Hematopoietic multipotent progenitor cell treated with erythropoietin and hydrocortisone succinate and interleukin-3 and kit ligand, for 4 days (in vitro differentiated cells): Measurements from ENCODE around the gene CACNG7.
"Not testable (repeated sequence)": the region's sequence is repeated elsewhere in the genome, so short reads cannot be mapped to it uniquely, and the experiment has no call there.

Experiments
- DNase-seq: peaks from one replicate; pipeline ENCODE4 v3.0.0-alpha.2; 2015

The CACNG7 gene, protein sequence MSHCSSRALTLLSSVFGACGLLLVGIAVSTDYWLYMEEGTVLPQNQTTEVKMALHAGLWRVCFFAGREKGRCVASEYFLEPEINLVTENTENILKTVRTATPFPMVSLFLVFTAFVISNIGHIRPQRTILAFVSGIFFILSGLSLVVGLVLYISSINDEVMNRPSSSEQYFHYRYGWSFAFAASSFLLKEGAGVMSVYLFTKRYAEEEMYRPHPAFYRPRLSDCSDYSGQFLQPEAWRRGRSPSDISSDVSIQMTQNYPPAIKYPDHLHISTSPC

DNA sequence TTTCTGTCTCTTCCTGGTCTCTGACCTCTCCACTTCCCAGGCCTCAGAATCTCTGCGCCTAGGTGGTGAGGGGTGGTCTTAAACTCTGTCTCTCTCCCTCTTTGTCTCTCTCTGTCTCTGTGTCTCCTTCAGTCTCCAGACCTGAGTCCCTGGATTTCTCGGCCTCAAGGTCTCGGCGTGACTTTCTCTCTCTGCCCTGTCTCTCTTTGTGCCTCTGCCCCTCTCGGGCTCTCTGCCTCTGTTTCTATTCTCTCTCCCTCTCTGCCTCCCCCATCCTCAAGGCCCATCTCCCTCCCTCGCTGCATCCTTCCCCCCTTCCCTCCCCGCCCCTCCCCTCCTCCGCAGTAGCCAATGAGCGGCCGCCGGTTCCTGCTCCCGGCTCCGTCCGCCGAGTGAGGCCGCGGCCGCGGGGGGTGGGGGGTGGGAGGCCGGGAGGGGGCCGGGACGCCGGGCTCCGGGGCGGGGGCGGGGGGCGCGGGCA, at the start of gene CACNG7:
CACNG7 (plus strand) TSS at position 344 of the 481 bp plus-strand sequence. CDS start 3,554 bp downstream, outside the sequence.
- no peak for DNase-seq

DNA sequence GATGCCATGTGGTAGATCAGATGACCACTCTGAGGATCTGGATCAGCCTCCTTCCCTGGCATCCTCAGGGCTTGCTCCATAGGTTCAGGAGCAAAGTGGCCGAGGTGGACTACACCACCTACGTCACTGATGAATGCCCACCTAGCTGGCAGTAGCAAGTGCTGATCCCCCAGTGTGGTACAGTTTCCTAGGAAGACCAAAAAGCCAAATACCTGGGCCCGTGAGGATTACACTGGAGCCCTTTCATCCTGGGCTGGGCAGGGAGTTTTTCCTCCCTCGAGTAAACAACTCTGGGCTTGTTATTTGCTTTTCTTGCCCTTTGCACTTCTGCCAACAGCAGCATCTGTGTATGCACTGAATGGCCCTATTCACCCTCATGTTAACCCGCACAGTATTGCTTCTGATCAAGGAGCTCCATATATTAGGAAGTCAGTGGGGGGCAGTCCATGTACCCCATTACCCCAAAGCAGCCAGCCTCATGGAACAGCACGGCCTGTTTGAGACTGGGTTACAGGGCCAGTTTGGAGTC, 44.7 kb upstream of the CACNG7 start:
- DNase-seq: no peak

DNA sequence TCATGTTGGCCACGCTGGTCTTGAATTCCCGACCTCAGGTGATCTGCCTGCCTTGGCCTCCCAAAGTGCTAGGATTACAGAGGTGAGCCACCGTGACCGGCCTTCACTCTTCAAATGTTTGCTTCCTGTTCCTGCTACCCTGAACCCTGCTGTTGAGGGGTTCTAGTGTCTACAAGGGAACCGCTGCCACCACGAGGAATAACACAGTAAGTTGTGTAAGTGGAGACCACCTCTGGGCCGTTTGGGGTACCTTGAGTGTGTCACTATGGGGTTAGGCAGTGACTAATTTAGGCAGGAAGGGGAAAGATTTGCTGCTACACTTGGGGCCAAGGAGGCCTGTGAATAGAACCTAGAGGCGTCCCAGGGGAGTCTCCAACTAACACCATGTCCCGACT, 43.6 kb upstream of the CACNG7 start:
- peak; percentile 27 for DNase-seq

DNA sequence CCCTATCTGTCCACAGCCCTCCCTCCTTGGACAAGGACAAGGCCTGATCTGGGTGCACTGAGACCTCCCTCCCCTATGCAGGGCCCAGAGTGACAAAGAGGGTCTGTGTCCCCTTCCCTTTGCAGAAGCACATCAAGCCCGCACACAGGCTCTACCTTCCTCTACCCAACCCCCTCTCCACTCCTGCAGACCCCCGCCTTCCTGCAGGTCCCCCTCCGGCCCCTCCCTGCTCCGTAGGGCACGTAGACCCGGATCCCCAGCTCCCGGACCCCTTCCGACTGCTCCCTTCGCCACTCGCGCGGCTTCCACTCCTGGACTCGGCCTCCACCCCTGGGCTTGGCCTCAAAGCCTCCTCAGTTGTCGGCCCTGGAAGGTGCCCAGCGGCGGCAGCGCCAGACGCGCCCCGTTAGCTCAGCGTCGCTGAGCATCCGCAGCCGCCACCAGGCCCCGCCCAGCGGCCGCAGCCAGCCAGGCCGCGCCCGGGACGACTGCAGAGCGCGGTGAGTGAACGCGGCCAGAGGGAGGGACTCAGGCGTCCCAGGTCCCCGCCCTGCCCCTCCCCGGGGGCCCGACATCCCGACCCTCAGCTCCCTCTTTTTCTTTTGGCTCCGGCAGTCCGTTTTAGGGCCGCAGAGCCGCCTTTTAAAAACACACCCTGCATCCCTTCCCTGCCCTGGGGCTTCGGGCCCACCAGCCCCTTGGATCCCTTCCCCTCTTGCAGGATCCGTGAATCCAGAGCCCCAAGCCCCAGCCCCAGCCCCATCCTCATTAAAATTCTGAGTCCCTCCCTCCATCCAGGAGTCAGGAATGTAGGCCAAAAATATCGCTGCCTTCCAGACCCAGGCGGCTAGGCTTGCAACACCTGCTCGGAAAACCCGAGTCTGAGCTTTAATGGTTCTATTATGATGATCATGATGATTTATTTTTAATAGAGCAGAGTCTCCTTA, 42.9 kb upstream of the CACNG7 start:
- DNase-seq: peak; percentile 81

DNA sequence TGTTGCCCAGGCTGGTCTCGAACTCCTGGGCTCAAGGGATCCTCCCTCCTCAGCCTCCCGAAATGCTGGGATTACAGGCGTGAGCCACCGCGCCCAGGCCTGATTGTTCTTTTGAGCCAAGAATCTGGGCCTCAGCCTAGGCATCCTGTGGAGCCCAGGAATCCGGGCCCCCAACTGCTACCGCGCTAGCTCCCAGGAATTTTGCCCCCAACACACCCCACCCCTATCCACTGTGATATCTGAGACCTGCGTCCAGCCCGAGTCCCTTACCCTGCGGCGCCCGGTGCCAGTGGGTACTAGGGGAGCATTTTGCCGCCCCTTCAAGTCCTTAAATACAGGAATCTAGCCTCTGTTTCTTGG, 42.2 kb upstream of the CACNG7 start:
- no peak for DNase-seq

DNA sequence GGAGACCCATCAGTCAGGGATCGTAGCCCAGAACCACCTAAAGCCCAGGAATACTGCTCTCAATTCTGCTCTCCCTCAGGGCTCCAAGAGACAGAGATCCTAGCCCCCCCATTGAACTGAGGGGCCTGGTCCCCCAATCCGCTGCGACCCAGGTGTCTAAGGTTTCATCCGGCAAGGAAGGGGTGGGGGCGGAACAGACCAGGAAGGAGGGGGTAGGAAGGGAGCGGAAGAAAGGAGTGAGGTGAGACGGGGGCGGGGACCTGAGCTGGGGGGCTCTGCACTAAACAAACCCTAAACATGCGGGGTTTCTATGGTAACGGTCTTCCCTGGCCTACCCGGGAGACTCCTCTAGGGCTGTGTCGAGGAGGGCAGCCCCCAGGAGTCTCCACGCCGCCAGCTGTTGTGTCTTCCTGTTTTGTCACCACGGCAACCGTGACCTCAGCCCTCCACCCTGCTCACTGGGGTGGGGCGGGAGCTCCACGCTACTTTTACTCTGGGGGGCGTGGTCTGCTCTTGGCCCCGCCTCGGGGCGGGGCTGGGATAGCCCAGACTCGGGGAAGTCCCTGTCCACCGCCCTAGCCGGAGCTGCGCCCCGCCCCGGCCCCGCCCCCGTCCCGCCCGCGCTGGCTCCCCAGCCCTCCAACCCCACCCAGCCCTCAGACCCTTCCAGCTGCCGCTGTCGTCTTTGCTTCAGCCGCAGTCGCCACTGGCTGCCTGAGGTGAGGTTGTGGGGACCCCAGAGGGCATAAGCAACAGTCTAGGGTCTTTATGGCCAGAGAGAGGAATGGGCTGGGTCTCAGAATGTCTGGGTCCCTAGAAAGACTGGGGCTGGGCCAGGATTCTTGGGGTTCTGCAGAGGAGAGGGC, 41.6 kb upstream of the CACNG7 start, which contains the start of gene MYADM:
MYADM (plus strand) TSS at position 659 of the 866 bp plus-strand sequence. CDS start 5,647 bp downstream, outside the sequence.
- peak; percentile 99 for DNase-seq

DNA sequence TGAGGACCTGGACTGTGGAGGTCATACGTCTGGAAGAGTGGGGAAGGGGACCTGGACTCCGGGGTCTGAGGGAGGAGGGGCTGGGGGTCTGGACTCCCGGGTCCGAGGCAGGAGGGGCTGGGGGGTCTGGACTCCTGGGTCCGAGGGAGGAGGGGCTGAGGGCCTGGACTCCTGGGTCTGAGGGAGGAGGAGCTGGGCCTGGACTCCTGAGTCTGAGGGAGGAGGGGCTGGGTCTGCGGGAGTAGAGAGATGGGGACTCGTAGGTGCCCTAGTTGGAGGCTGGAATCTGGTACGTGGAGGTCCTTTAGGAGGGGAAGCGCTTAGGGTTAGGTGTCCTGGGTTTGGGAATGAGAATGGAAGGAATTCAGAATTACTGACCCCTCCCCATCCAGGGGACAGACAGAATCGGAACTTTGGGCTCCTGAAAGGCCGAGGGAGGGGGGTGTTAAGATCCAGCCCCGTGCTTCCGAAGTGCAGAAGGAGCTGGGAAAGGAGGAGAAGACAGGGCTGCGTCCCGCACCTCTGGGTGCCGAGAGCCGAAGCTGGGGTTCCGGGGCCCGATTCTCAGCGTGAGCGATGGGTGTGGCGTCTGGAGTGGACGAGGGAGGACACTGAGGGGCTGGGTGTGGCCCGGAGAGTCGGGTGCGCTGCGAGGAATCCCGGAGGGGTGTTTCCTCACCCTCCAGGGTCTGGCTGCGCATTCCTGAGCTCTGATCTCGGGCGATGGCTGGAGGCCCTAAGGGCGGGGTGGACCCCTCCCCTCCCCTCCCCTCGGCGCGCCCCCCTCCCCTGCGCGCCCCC, 40.8 kb upstream of the CACNG7 start:
- DNase-seq: peak; percentile 56

DNA sequence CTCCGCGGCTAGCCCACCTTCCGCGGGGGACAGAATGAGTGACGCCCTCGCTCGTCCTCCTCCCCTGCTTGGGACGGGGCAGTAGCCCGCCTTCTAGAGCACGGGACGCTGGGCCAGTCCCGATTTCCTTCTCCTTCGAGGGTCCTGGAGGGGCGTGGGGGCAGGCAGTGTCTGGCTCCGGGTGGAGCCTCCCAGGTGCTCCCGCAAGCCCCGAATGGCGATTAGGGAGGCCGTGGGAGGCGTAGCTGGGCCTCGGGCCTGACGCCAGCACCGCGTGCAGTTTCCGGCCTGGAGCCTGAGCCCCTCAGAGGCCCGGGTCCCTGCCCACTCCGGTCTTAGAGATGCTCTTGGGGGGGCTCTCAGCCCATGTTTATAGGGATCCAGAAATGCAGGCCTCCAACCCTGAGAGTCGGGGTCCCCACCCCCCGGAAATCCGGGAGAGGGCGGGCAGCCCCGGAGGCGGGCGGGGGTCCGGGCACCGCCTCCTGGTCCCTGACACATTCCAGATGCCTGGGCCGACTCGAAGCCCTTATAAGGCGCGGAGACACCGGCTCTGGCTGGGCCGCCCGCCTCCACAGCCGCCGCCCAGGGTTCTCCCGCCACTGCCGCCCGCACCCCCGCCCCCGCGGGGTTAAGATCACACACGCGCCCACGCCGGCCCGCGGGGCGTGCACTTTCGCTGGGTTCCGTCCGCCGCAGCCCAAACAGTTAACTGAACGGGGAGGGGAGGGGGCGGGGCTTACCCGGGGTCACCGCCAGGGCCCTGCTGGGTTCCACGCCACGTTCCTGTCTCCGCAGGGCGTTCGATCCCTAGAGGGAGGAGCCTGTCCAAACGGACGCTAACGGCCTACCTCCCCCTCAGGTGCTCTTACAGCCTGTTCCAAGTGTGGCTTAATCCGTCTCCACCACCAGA, 39.9 kb upstream of the CACNG7 start:
- peak; percentile 96 for DNase-seq

DNA sequence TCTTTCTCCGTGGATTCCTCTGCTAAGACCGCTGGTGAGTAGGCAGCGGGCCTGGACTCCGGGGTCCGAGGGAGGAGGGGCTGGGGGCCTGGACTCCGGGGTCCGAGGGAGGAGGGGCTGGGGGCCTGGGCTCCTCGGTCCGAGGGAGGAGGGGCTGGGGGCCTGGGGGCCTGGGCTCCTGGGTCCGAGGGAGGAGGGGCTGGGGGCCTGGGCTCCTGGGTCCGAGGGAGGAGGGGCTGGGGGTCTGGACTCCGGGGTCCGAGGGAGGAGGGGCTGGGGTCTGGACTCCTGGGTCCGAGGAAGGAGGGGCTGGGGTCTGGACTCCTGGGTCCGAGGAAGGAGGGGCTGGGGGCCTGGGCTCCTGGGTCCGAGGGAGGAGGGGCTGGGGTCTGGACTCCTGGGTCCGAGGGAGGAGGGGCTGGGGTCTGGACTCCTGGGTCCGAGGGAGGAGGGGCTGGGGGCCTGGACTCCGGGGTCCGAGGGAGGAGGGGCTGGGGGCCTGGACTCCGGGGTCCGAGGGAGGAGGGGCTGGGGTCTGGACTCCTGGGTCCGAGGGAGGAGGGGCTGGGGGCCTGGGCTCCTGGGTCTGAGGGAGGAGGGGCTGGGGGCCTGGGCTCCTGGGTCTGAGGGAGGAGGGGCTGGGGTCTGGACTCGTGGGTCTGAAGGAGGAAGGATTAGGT, 39.1 kb upstream of the CACNG7 start:
- DNase-seq: not testable (repeated sequence)

DNA sequence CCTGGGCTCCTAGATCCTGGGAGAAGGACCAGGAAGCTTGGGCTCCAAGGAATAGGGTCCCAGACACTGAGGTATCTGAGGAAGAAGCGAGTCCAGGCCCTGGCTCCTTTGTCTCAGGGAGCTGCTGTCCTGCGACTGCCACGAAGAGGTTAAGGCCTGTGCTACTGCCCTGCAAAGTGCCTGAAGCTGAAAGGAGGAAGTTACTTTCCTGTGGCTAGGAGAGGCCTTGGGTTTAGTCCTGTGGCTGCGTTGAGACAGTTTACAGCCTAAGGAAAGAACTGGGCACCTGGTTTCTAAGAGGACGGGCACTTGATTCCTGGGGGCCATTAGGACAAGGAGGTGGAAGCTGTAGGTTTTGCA, 38.6 kb upstream of the CACNG7 start:
- DNase-seq: peak; percentile 94

DNA sequence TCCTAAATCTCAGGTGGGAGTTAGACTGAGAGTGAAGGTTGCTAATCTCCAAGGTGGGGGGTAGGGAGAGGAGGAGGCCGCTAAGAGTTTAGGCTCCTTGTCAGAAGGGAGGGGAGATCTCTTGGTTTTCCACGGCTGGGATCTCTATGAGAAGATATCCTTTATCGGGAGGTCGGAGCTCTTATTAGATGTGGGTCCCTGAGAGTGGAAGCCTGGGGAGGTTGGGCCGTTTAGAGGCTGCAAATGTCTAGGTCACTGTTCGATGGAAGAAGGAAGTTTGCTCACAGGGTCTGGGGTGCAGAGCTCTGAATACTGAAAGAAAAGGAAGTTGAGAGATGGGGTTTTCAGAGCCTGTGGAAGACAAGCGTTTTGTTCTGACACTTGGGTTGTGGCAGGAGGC, 37.6 kb upstream of the CACNG7 start:
- DNase-seq: peak; percentile 74

DNA sequence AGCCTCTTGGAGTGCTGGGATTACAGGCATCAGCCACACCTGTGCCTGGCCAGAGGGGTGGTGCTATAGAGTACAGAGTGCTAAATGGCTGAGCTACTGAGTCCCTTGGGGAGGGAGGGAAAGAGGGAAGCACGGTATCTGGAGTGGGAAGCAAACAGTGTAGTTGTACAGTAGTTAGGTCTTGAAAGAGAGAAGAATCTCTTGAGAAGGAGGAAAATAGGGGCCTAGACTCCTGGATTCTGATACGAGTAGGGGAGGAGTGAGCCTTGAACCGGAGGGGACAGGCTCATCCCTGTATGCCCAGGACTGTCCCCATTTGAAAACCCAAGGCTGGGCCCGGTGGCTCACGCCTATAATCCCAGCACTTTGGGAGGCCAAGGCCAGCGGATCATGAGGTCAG, 36.3 kb upstream of the CACNG7 start:
- no peak for DNase-seq

DNA sequence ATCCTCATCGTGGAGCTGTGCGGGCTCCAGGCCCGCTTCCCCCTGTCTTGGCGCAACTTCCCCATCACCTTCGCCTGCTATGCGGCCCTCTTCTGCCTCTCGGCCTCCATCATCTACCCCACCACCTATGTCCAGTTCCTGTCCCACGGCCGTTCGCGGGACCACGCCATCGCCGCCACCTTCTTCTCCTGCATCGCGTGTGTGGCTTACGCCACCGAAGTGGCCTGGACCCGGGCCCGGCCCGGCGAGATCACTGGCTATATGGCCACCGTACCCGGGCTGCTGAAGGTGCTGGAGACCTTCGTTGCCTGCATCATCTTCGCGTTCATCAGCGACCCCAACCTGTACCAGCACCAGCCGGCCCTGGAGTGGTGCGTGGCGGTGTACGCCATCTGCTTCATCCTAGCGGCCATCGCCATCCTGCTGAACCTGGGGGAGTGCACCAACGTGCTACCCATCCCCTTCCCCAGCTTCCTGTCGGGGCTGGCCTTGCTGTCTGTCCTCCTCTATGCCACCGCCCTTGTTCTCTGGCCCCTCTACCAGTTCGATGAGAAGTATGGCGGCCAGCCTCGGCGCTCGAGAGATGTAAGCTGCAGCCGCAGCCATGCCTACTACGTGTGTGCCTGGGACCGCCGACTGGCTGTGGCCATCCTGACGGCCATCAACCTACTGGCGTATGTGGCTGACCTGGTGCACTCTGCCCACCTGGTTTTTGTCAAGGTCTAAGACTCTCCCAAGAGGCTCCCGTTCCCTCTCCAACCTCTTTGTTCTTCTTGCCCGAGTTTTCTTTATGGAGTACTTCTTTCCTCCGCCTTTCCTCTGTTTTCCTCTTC, 35.1 kb upstream of the CACNG7 start:
- DNase-seq: no peak

DNA sequence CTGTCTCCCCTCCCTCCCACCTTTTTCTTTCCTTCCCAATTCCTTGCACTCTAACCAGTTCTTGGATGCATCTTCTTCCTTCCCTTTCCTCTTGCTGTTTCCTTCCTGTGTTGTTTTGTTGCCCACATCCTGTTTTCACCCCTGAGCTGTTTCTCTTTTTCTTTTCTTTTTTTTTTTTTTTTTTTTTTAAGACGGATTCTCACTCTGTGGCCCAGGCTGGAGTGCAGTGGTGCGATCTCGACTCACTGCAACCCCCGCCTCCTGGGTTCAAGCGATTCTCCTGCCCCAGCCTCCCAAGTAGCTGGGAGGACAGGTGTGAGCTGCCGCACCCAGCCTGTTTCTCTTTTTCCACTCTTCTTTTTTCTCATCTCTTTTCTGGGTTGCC, 34.5 kb upstream of the CACNG7 start:
- DNase-seq: no peak

DNA sequence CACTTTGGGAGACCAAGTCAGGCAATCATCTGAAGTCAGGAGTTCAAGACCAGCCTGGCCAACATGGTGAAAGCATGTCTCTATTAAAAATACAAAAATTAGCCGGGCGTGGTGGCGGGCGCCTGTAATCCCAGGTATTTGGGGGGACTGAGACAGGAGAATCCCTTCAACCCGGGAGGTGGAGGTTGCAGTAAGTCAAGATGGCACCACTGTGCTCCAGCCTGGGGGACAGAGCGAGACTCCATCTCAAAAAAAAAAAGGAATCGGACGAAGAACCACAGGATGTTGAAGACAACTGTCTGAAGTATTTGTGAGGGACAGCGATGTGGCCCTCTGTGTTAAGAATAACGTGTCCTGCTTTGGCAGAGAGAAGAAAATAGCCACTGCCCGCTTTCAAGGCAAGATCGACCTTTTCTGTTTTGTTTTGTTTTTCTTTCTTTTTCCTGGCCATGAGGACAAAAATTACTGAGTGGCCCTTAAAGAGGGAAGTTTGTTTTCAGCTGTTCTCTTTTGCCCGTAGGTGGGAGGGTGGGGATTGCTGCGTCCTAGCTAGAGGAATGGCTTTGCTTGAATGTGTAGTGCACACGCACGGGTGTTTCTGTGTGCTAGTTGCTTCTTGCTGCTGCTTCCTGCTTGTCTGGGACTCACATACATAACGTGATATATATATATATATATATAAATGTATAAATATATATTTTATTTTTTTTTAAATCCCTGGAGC, 33.3 kb upstream of the CACNG7 start:
- no peak for DNase-seq

DNA sequence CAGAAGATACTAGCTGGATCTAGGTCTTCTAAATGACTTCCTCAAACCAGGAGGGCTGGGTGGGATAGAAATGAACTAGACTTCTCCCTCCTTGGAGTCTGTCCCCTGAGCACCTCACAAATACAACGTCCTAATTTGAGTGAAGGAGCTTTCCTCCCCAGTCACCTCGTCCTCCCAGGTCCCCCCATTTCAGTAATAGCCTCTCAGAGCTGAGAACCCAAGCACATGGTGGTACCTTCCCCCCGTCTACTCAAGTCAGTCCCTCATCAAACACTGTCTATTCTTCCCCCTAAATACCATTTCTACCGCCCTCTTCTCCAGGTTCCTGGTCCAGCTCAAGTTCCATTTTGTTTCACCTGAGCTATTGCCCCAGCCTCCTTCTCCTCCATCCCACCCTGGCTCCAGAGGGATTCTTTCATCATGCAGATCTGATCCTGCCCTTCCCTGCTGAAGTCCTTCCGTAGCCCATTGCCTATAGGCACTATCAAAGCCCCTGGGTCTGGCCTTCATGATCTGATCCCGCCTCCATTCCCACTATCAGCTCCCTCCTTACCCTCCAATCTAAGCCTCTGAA, 32.3 kb upstream of the CACNG7 start:
- no peak for DNase-seq

DNA sequence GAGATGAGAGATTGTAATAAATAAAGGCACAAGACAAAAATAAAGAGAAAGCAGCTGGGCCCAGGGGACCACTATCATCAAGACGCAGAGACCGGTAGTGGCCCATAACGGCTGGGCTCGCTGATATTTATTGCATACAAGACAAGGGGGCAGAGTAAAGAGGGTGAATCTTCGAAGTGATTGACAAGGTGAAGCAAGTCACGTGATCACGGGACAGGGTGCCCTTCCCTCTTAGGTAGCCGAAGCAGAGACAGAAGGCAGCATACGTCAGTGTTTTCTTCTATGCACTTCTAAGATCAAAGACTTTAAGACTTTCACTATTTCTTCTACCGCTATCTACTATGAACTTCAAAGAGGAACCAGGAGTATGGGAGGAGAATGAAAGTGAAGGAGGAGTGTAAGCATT, 31.7 kb upstream of the CACNG7 start:
- DNase-seq: no peak

DNA sequence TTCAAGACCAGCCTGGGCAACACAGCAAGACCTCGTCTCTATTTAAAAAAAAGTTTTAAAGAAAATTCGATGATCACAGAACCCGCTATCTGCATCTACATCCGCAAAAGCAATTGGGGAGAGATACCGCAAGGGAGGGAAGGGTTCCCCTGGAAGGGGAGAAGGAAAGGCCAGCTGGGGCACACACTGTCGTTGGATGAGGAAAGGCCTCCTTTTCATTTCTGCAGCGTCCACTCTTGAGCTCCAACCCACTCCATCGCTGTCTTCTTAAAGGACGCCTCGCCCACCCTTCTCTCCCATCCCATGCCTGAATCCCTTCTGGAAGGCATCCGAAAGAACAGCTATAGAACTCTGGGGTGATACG, 30.3 kb upstream of the CACNG7 start:
- no peak for DNase-seq
